ENCODE data around the gene ACTR3.

DNA sequence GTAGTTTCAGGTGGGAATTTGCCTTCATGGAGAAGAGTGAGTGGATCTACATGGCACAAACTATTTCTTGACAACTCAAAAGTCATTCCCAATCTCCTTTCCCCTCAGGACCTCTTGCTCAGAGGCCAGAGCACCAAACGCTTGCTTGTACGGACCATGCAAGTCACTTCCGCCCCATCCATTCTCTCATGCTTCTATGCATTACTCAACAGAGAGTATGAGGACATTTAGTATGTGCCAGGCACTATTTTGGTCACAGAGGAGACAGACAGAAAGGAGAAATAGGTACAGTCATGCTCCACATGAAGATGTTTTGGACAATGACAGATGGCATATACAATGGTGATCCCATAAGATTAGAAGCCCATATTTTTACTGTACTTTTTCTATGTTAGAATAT, 117.5 kb downstream of the ACTR3 start:
- TF ChIP-seq, protein P1, sequence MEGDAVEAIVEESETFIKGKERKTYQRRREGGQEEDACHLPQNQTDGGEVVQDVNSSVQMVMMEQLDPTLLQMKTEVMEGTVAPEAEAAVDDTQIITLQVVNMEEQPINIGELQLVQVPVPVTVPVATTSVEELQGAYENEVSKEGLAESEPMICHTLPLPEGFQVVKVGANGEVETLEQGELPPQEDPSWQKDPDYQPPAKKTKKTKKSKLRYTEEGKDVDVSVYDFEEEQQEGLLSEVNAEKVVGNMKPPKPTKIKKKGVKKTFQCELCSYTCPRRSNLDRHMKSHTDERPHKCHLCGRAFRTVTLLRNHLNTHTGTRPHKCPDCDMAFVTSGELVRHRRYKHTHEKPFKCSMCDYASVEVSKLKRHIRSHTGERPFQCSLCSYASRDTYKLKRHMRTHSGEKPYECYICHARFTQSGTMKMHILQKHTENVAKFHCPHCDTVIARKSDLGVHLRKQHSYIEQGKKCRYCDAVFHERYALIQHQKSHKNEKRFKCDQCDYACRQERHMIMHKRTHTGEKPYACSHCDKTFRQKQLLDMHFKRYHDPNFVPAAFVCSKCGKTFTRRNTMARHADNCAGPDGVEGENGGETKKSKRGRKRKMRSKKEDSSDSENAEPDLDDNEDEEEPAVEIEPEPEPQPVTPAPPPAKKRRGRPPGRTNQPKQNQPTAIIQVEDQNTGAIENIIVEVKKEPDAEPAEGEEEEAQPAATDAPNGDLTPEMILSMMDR (conservative IDR thresholded peaks at IDR 0.05; ENCODE audit: low read depth, low read length), result no peak
- TF ChIP-seq POLR2A (IDR thresholded peaks at IDR 0.05; ENCODE audit: low read depth, low read length), result no peak
- TF ChIP-seq CEBPB (IDR thresholded peaks at IDR 0.05; ENCODE audit: low read depth, low read length), result no peak
- TF ChIP-seq MAFK (IDR thresholded peaks at IDR 0.05; ENCODE audit: low read depth, low read length), result no peak
- TF ChIP-seq, protein P2, sequence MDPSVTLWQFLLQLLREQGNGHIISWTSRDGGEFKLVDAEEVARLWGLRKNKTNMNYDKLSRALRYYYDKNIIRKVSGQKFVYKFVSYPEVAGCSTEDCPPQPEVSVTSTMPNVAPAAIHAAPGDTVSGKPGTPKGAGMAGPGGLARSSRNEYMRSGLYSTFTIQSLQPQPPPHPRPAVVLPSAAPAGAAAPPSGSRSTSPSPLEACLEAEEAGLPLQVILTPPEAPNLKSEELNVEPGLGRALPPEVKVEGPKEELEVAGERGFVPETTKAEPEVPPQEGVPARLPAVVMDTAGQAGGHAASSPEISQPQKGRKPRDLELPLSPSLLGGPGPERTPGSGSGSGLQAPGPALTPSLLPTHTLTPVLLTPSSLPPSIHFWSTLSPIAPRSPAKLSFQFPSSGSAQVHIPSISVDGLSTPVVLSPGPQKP (IDR thresholded peaks at IDR 0.05; ENCODE audit: borderline replicate concordance, low read depth, low read length), result no peak
- TF ChIP-seq RAD21 (IDR thresholded peaks at IDR 0.05; ENCODE audit: low read length), result no peak
- no peak for TF ChIP-seq RCOR1 (IDR thresholded peaks at IDR 0.05; ENCODE audit: insufficient replicate concordance, low read length)
- TF ChIP-seq SMC3 (IDR thresholded peaks at IDR 0.05; ENCODE audit: low read depth, low read length), result no peak
- TF ChIP-seq MAZ (IDR thresholded peaks at IDR 0.05; ENCODE audit: borderline replicate concordance, low read depth, low read length), result no peak
- no peak for TF ChIP-seq MXI1 (IDR thresholded peaks at IDR 0.05; ENCODE audit: borderline replicate concordance, low read depth, low read length)
- TF ChIP-seq CHD1 (IDR thresholded peaks at IDR 0.05; ENCODE audit: low read depth, low read length), result no peak
- no peak for TF ChIP-seq NFE2L2 (IDR thresholded peaks at IDR 0.05; ENCODE audit: low read depth, low read length)
